Endometrium (tissue), 2 donors: ENCODE data around the gene AP3D1.

Experiments used
- FAIRE-seq: peaks from 2 replicates; lab custom pipeline; 2012; peaks lifted over from hg19 to GRCh38; lab: Jason Lieb, UNC
- donor health status: control.
- donor health status: control.

The AP3D1 gene

DNA sequence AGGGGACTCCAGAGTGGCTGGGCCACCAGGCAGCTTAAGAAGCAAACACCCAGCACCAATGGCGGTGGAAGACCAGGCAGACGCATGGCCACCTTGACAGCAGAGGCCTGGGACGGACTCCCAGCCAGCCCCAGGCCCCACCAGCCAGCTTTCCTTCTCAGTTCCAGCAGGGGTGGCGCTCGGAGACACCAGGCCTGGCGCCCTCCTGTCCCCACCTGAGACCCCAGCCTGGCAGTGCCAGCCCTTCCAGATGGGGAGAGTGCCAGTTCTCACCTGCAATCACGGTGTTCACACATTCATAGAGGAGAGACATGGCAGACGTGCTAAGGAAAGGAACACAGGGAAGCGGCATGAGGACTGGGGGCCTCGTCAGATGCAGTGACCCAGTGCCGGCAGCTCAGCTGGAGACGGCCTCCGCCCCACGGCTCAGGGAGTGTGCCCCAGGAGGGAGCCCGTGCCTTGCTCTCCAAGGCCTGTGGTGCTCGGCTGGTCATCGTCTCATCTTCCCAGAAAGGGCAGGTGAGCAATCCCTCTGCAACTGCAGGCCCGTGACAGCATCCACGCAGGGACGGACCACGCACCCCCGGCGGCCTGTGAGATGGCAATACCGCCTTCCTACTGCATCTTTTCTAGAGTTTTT is 24.4 kb downstream of the AP3D1 start:
- no peak for FAIRE-seq

DNA sequence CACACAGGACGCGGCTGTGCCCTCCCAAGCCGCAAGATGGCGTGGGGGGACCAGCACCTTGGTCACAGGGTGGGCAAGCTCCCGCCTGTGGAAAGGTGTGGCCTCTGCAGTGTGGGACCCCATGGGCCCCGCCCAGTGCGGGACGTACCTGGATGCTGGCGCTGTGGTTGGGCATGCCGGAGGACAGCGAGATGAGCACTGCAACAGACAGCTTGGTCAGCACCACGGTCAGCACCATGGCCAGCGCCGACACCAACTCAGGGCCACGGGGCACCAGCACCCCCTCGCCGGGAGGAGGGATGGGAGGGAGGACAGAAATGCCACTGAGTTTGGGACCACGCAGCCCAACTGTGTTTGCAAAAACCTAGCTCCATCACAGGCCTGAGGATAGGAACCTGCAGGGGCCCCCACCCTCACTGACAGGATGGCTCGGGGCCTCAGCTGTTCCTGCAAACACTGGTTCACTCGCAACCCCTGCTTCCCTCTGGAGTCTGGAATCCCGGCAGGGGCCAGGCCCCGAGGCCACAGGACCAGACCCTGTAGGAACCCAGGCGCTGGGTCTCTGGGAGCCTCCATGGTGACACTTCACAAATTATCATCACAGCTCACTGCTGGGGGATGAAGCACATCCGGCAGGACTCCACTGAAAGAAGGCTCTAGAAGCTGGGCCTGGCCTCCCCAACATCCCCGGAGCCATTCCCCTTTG is 27.5 kb downstream of the AP3D1 start:
- FAIRE-seq: no peak

- FAIRE-seq: no peak
Observed at GRCh38 chr19:2122982-2123381, 28.4 kb downstream of the AP3D1 start.

DNA sequence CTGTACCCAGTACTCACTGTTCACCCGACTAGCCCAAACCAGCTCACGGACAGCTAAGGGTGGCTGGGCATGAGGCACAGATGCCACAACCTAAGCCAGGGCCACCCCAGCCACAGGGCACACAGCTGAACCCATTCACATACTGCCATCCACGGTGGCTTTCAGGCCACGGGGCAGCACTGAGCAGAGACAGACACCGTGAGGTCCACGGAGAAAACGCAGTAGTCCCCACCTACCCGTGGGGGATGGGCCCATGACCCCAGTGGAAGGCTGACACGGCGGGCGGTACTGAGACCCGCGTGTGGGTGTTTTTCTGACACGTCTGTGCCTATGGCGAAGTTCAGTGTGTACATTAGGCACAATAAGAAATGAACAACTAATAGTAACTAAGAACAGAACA is 29.1 kb downstream of the AP3D1 start:
- FAIRE-seq: no peak

- FAIRE-seq: no peak
Observed at GRCh38 chr19:2121416-2122051, 29.8 kb downstream of the AP3D1 start.

DNA sequence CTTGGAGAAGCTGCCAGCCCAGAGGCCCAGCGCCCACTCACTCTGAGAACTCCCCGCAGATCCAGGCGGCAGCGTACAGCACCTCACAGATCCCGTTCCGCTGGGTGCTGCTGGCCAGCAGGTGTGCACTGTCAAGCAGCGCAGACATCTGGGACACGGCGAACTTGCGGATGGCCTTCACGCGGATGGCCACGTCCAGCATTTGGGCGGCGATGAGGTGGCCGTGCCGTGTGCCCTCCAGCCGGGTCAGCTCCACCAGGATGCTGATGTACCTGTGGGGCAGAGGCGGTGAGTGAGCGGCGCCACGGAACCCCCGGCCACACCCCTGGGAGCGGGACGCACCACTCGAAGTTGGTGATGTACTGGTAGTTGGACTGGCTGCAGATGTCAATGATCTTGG is 30.5 kb downstream of the AP3D1 start:
- FAIRE-seq: no peak

DNA sequence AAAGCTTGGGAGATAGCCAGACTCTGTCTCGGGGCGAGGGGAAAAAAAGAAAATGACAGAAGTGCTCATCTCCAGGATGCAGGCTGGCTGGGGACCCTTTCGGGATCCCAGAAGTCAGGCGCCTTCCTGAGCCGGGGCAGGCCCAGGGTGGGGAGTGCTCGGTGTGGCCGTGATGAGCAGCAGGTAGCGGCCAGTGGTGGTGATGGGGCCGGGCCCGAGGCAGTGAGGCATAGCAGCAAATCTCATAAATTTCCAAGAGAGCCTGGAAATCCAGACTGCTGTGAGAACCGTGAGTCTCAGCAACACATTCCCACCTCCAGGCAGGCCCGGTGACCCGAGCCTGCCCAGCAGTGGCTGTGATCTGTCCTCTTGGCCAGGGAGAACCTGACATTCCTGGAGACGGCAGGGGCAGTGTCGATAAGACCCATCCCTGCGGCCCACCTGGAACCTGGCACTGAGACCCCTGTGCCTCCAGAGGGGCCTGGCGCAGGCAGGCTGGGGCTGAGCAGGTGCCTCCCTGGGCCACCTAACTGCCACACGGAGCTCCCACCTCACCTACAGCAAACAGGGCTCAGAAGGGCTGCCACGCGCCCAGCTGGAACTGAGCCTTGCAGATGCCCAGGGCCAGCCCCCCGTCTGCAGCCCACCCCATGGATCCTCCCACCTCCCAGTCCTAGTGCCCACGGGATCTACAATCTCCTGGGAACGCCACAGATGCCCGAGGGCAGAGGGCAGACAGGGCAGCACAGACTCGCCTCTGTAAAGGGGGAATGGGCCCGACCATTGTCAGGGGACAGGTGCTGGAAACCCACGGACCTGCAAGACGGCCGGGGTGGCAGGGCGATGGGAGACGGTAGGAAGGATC is 31.2 kb downstream of the AP3D1 start:
- no peak for FAIRE-seq

DNA sequence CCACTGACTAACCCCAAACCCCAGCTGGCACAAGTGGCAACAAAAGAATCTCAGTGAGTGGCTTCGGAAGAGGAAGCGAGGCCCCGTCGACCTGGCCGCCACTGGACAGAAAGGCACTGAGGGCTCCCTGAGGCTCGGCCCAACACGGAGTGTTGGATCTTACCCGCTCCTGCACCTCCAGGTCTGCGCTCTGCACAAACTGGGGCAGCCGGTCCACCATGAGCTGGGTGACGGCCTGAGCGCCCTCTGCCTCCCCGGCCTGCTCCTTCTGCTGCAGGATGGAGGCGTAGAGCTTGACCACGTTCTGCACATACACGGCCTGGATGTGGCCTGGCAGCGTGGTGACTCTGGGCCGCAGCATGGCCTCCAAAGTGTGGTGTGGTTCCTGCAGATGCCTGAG is 32.9 kb downstream of the AP3D1 start:
- FAIRE-seq: no peak

DNA sequence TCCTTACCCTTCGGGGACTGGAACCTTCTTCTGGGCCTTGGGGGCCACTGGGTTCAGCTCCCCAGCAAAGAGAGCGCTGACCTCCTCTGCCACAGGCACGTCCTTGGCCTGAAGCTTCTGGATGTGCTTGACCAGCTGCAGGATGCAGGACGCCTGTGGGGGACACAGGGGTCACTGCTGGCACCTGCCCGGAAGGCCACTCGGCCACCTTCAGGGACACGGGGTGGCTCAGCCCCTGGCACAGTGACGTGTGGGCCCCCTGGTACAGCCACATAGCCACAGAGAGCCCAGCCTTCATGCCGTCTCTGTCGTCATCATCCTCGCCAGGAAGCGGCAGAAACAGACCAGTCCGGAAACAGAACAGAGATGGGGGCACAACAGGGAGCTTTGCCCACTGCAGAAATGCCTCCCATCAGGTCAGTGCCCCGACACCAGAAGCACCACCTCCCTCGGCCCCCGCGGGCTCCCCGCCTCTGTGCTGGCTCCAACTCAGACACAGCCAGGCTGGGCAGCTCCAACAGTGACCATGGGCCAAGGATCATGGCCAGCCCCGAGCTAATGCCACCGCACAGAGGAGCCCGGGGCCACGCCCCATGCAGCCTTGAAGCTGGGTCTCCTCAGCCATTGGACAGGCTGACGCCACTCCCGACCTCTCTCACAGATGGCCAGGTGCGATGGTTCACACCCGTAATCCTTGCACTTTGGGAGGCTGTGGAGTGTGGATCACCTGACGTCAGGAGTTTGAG is 34.0 kb downstream of the AP3D1 start:
- no peak for FAIRE-seq

DNA sequence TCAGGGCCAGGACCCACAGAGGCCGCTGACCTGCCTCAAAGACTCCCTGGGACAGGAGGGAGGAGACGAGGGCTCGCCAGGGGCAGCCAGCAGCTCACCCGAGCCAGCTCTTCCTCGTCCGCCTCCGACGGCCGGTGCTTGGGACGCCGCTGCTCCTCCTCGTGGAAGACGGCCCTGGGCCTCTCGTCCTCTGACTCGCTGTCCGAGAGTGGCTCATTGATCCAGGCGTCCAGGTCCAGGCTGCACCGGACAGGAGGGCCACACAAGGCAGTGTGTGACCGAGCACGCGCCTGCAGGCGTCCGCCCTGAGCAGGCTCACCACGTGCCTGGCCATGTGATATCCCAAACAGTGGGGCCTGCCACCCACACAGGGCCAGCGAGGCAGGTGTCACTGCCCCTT is 34.9 kb downstream of the AP3D1 start:
- no peak for FAIRE-seq

GRCh38 chr19:2115911-2116426 is 35.4 kb downstream of the AP3D1 start:
- FAIRE-seq: no peak

GRCh38 chr19:2115324-2115723 is 36.0 kb downstream of the AP3D1 start:
- no peak for FAIRE-seq

DNA sequence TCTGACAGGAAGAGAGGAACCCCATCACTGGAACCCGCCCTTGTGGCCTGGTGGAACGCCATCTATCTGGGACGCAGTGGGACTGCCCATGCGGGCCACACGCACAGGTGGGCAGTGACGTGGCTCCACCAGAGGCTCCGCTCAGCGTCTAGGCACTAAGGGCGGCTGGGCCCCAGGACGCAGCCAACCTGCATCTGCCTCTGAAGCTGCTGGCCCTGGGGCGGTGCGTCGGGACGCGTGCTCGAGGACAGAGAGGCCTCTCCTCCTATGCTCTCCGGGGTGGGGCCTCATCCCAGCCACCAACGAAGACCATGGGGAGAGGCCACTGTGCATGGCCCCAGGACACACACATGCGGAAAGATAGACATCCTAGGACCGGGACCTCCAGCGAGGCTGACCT is 36.5 kb downstream of the AP3D1 start:
- no peak for FAIRE-seq

DNA sequence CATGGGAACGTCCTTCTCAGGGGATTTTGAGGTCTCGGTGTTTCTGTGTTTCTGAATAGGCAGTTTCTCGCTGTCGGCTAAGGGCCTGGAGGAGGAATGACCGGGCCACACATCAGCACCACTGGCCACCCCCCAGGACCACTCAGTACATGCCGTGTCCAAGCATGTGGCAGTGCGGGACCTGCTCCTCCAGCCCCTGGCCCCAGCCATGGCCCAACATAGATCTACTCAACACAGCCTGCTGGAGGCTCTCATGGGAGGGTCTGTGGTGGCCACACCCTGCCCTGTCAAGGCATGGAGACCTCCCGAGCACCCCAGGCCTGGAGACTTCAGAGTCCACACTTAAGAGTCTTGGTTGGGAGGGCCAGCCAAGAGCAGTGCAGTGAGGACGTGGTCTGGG is 37.1 kb downstream of the AP3D1 start:
- no peak for FAIRE-seq

DNA sequence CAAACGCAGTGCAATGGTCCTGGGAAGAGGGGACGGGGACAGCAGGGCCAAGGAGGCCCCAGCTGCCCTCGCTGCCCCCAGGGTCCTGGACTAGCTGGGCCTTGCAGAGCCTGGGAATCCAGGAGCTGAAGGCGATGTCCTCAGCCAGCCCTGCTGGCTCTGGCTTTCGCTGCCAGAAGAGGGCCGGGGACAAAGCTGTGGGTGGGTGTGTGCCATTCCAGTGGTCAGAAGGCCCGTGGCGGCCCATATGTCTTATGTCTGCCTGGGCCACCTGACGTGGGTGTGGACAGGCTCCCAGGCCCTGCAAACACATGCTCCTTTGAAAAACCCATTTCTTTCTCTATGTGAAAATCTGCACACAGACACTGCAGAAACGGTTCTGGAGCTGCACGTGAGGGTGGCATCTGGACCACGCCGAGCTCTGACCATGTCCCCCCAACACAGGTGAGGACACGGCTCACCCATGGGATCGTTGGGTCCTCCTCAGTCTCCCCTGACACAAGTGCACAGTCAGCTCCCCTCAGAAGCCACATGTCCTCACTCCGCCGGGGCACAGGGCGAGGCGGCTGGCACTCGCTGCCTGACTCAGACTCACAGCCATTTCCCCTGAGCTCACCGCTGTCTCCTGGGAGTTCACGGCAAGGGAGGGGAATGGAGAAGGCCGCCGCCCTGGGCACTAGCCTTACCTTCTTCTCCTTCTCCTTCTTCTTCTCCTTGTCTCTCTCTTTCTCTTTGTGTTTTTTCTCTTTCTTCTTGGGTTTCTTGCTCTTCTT is 37.7 kb downstream of the AP3D1 start:
- FAIRE-seq: no peak

GRCh38 chr19:2112516-2113320 is 38.6 kb downstream of the AP3D1 start:
- FAIRE-seq: no peak

DNA sequence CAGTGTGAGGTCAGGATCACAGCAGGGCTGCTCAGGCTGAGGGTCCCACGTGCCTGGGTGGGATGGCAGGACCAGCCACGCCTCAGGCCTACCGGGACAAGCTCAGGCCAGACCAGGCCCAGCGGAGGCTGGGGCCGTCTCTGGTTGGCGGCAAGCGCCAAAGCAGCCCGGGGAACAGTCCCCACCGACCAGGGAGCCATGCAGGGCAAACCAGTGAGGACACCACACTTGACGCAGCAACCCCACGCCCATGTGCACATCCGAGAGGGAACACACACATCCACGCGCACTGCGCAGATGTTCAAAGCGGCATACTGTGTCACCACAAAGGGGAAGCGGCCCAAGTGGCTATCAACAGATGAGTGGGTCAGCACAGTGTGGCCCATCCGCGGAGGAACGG is 39.5 kb downstream of the AP3D1 start:
- no peak for FAIRE-seq

- FAIRE-seq: no peak
Observed at GRCh38 chr19:2111425-2111824, 39.9 kb downstream of the AP3D1 start.

- no peak for FAIRE-seq
Observed at GRCh38 chr19:2110822-2111221, 40.5 kb downstream of the AP3D1 start.
